Activated T-cell treated with anti-CD3 and anti-CD28 coated beads, Interleukin-2, amount 50 U/mL, for 24 hours (primary cell): ENCODE data around the gene KCNG3.
A peak's percentile ranks its signal among the peaks of the same experiment; 100 is the strongest.

ENCODE experiments used
- DNase-seq: peaks from one replicate; pipeline ENCODE4 v3.0.0-alpha.2; 2020
- H3K27ac Mint-ChIP-seq: 2 replicates; pipeline ENCODE4 v1.8.0; 2020; ENCODE audit warnings: mild to moderate bottlenecking, mixed read lengths
- H3K27me3 Mint-ChIP-seq: 2 replicates; pipeline ENCODE4 v1.8.0; 2020; ENCODE audit warnings: mixed read lengths
- H3K36me3 Mint-ChIP-seq: 2 replicates; pipeline ENCODE4 v1.8.0; 2020; ENCODE audit warnings: low read depth, mixed read lengths
- H3K4me1 Mint-ChIP-seq: 2 replicates; pipeline ENCODE4 v1.8.0; 2020; ENCODE audit warnings: low read depth, mixed read lengths
- H3K4me3 Mint-ChIP-seq: 2 replicates; pipeline ENCODE4 v1.8.0; 2020; ENCODE audit warnings: mild to moderate bottlenecking, moderate library complexity, mixed read lengths
- H3K9me3 Mint-ChIP-seq: 2 replicates; pipeline ENCODE4 v1.8.0; 2020; ENCODE audit warnings: mixed read lengths

KCNG3 gene, protein sequence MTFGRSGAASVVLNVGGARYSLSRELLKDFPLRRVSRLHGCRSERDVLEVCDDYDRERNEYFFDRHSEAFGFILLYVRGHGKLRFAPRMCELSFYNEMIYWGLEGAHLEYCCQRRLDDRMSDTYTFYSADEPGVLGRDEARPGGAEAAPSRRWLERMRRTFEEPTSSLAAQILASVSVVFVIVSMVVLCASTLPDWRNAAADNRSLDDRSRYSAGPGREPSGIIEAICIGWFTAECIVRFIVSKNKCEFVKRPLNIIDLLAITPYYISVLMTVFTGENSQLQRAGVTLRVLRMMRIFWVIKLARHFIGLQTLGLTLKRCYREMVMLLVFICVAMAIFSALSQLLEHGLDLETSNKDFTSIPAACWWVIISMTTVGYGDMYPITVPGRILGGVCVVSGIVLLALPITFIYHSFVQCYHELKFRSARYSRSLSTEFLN

DNA sequence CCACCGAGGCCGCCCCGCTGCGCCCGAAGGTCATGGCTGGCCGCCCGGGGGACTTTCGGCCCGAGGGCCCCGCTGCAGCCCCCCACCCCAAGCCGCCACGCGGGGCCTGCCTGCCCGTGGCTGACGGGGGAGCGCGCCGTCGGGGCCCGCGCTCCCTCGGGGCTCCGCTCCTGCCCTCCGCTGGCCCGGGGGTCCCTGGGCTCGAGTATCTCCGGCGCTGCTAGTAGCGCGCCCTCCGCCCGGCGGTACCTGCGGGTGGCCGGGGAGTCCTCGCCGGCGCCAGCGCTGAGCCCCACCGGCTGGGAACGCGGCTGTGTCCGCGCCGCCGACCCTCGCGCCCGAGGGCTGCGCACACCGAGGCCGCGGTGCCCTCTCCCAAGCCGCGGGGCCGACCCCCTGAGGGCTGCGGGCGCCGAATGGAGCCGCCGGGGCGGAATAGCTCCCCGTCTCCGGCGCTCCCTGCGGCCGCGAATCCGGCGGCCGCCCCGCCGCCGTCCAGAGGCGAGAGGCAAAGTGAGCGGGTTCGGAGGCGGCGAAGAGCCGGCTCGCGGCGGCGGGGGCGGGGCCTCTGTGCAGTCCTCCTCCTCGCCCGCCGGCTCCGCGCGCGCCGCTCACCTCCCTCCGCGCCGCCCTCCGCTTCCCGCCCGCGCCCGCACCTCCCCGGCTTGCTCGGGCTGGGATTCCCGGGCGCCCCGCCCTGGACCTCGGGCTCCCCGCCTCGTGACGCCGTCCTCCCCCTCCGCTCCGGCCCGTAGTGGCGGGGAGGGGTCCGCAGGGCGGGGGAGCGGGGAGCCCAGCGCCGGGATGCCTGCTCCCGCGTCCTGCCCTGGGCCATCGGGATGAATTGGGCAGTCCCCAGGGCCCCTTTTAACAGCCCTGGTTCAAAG lies at the start of gene KCNG3:
TSS of gene KCNG3 (minus strand) at position 515 of the 887 bp plus-strand sequence. CDS start at position 34, 481 bp downstream.
- Mint-ChIP-seq H3K27me3 (peaks cover 28% of the 10 kb centered on the region), H3K9me3 (no peaks in the 10 kb centered on the region), H3K4me1 (peaks cover 17% of the 10 kb centered on the region), H3K36me3 (no peaks in the 10 kb centered on the region), H3K4me3 (peak within 1 kb of the TSS; percentile 82), H3K27ac (peak within 1 kb of the TSS; percentile 84)
- peak; percentile 80 for DNase-seq

DNA sequence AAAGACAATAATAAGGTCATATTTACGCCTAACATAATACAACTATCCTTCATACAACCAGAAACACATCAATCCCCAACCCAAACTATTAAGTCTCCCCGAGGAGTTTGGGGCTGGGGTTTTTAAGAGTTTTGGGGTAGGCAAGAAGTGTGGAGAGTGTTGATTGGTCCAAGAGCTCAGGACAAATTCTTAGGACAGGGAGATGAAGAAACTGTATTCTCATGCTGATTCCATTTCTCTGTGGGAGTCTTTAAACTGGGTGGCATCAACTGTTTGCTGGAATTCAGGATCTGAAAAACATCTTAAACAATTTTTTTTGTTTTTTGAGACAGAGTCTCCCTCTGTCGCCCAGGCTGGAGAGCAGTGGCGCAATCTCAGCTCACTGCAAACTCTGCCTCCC lies 49.1 kb upstream of the KCNG3 start:
- no peak for DNase-seq
- Mint-ChIP-seq H3K9me3 (peaks cover 3% of the 10 kb centered on the region), H3K36me3 (no peaks in the 10 kb centered on the region), H3K4me1 (peaks cover 5% of the 10 kb centered on the region), H3K27ac (no peak overlapping the region), H3K4me3 (no peak overlapping the region), H3K27me3 (no peaks in the 10 kb centered on the region)

DNA sequence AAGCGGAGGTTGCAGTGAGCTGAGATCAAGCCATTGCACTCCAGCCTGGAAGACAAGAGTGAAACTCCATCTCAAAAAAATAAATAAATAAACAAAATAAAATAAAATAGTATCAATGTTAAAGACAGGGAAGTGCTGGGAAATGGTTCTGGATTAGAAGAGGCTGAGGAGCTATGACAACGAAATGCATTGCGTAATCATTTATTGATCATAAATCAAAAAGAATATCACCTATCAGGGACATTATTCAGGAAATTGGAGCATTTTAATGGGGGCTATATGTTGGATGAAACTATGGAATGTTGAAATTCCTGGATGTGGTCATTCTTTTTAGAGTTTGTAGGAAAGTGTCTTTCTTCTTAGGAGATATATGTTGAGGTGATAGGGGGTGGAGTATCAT lies 43.7 kb upstream of the KCNG3 start:
- Mint-ChIP-seq H3K27ac (no peak overlapping the region), H3K27me3 (no peaks in the 10 kb centered on the region), H3K4me3 (no peak overlapping the region), H3K4me1 (no peaks in the 10 kb centered on the region), H3K9me3 (peaks cover 3% of the 10 kb centered on the region), H3K36me3 (no peaks in the 10 kb centered on the region)
- no peak for DNase-seq

DNA sequence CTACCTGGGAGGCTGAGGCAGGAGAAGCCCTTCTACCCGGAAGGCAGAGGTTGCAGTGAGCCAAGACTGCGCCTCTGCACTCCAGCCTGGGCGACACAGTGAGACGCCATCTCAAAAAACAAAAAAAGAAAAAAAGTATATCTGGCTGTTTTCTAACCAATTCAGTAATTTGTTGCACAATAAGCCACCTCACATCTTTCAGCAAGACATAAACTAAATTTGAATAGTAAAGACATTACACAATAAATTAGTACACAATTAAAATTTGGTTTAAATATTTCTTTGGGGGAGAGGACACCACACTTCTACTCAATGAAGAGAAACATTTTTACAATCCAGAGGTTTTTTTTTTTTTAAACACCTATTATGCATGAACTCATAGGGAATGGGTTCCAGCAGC lies 38.6 kb upstream of the KCNG3 start:
- Mint-ChIP-seq H3K4me1 (no peaks in the 10 kb centered on the region), H3K27ac (no peak overlapping the region), H3K27me3 (no peaks in the 10 kb centered on the region), H3K36me3 (no peaks in the 10 kb centered on the region), H3K9me3 (no peaks in the 10 kb centered on the region), H3K4me3 (no peak overlapping the region)
- DNase-seq, result no peak

DNA sequence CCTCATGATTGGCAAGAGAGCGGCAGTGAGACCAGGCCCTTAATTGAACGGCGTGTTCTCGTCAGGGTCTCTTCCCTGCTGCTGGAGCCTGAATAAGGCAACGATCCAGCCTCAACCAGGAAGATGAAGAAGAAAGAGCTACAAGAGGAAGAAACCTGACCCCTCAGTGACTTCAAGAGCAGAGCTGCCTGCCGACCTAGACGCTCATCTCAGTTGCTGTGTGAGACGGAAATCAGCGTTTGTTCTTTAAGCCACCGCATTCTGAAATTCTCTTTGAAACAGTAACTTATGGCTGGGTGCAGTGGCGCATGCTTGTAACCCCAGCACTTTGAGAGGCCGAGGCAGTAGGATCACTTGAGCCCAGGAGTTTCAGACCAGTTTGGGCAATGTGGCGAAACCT lies 29.6 kb upstream of the KCNG3 start:
- H3K27ac Mint-ChIP-seq, result peak overlapping the region; percentile 32
- no peaks in the 10 kb centered on the region for H3K9me3 Mint-ChIP-seq
- H3K4me3 Mint-ChIP-seq, result no peak overlapping the region
- H3K27me3 Mint-ChIP-seq, result no peaks in the 10 kb centered on the region
- no peaks in the 10 kb centered on the region for H3K36me3 Mint-ChIP-seq
- no peak for DNase-seq
- H3K4me1 Mint-ChIP-seq, result peaks cover 8% of the 10 kb centered on the region

DNA sequence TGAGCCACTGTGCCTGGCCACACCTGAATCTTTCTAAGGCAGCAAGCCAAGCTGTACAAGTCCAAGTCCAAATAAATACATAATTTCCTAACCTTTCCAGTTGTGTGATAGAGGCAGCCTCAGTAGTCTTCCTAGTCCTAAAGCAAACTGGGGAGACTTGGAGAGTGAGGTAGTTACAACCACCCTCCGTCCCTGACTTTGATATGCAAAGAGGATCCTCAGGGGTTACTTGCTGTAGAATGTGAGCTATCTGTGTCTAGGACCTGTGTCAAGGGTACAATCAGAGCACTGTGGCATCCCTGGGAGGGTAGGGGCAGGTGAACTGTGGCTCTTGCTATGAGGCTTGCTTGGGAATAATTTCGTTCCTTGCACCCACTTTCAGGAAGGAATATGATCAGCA lies 28.3 kb upstream of the KCNG3 start:
- no peak for DNase-seq
- Mint-ChIP-seq H3K9me3 (no peaks in the 10 kb centered on the region), H3K27me3 (no peaks in the 10 kb centered on the region), H3K36me3 (no peaks in the 10 kb centered on the region), H3K27ac (no peak overlapping the region), H3K4me1 (peaks cover 8% of the 10 kb centered on the region), H3K4me3 (no peak overlapping the region)

DNA sequence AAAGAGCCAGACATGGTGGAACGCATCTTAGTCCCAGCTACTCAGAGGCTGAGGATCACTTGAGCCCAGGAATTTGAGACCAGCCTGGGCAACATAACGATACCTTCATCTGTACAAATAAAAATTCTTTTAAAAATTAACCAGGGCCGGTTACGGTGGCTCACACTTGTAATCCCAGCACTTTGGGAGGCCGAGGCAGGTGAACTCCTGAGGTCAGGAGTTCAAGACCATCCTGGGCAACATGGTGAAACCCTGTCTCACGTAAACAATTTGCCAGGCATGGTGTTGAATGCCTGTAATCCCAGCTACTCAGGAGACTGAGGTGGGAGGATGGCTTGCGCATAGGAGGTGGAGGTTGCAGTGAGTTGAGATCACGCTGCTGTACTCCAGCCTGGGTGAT lies 25.8 kb upstream of the KCNG3 start:
- no peaks in the 10 kb centered on the region for H3K27me3 Mint-ChIP-seq
- no peaks in the 10 kb centered on the region for H3K36me3 Mint-ChIP-seq
- H3K4me1 Mint-ChIP-seq, result peaks cover 8% of the 10 kb centered on the region
- H3K27ac Mint-ChIP-seq, result no peak overlapping the region
- no peaks in the 10 kb centered on the region for H3K9me3 Mint-ChIP-seq
- DNase-seq, result no peak
- H3K4me3 Mint-ChIP-seq, result no peak overlapping the region

DNA sequence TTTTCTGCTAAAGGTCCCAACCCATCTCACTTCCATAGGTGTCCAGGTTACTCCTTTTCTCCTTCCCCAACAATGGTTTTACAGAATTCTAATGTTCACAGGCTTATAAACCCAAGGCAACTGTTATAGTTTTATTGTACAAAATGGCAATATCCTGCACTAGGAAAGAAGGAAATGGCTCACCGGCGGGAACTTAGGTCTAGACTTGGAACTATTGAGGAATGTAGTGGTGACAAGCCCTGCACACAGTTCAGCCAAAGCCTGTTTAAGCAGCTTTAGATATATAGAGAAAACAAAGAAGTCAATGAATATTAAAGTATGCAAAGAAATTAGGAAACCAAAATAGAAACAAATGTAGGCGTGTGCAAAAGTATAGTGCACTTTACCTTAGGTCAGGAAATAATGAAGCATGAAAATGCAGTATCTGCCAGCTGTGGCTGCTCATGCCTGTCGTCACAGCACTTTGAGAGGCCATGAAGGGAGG lies 22.7 kb upstream of the KCNG3 start:
- no peak overlapping the region for H3K27ac Mint-ChIP-seq
- no peaks in the 10 kb centered on the region for H3K9me3 Mint-ChIP-seq
- no peaks in the 10 kb centered on the region for H3K27me3 Mint-ChIP-seq
- H3K4me1 Mint-ChIP-seq, result no peaks in the 10 kb centered on the region
- H3K4me3 Mint-ChIP-seq, result no peak overlapping the region
- no peak for DNase-seq
- no peaks in the 10 kb centered on the region for H3K36me3 Mint-ChIP-seq

DNA sequence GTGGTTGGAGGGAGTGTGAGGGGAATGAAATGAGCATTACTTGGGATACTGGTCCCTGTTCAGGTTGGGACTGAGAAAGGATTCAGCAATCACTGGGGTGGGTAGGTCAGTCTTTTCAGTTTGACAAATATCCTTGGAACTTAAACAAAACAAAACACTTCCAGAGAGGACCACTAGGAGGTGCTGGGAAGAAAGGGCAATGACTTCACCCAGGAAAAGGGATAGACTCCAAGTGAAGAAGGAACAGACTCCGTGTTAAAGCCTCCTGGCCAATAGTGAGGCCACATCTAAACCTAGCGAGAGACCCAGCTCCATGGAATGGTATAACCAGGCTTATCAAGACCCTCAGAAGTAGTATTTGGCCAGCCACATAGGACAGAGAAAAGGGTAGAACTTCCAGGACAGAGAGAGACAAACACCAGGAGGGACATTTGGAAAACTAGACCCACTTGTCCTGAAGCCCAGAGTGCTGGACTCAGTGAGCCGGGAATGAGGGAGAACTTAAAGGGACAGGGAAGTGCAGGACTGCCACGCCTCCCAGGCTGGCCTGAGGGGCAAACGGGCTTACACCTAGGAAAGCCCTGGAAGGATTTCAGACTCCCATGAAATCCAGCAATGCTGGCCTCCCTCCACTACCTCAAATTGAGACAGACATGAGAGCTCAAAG lies 19.6 kb upstream of the KCNG3 start:
- Mint-ChIP-seq H3K36me3 (no peaks in the 10 kb centered on the region), H3K4me1 (peaks cover 8% of the 10 kb centered on the region), H3K27me3 (no peaks in the 10 kb centered on the region), H3K27ac (no peak overlapping the region), H3K4me3 (no peak overlapping the region), H3K9me3 (no peaks in the 10 kb centered on the region)
- no peak for DNase-seq

DNA sequence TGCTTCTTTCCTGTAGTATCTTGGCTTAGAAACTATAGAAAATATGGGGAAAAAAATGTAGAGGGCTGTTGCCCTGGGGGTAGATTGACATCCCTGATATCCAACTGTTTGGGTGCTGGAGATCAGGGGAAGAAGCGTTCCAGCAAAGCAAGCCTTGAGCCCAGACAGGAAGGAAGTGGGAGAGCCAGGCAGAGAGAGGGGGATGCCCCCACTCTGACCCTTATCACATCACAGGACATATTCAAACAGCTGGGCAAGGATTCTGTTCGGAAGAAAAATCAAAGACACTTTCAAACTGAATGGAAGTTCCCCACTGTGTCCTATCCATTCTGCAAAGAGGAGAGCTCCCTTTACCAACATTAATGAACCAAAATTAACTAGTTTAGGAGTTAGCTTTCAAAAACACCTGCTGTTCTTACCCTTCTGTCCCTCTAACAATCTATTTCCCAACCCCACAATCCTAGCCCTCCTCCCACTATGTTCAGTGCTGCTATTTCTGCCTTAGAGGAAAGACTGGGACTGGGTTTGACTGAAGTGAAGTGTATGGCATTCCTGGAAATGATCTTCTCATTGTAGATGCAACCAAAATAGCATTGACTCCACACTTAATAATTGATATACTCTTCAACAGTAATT lies 16.9 kb upstream of the KCNG3 start:
- Mint-ChIP-seq H3K36me3 (no peaks in the 10 kb centered on the region), H3K4me1 (peaks cover 8% of the 10 kb centered on the region), H3K27me3 (no peaks in the 10 kb centered on the region), H3K4me3 (no peak overlapping the region), H3K9me3 (no peaks in the 10 kb centered on the region), H3K27ac (no peak overlapping the region)
- DNase-seq, result no peak

DNA sequence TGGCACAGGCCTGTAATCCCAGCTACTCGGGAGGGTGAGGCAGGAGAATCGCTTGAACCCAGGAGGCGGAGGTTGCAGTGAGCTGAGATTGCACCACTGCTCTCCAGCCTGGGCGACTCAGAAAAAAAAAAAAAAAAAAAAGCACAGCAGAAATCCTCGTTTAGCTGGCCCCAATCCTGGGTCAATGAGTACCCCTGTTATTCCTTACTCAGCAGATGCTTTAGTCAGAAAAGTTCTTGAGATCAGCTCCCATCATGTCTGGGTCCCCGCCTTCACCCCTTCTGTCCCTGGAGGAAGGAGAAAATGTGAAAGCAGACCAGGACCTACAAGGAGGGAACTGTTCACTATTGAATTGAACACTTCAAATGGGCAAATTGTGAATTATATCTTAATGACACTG lies 16.4 kb upstream of the KCNG3 start:
- Mint-ChIP-seq H3K4me3 (no peak overlapping the region), H3K27me3 (no peaks in the 10 kb centered on the region), H3K4me1 (peaks cover 12% of the 10 kb centered on the region), H3K9me3 (no peaks in the 10 kb centered on the region), H3K27ac (no peak overlapping the region), H3K36me3 (no peaks in the 10 kb centered on the region)
- no peak for DNase-seq

DNA sequence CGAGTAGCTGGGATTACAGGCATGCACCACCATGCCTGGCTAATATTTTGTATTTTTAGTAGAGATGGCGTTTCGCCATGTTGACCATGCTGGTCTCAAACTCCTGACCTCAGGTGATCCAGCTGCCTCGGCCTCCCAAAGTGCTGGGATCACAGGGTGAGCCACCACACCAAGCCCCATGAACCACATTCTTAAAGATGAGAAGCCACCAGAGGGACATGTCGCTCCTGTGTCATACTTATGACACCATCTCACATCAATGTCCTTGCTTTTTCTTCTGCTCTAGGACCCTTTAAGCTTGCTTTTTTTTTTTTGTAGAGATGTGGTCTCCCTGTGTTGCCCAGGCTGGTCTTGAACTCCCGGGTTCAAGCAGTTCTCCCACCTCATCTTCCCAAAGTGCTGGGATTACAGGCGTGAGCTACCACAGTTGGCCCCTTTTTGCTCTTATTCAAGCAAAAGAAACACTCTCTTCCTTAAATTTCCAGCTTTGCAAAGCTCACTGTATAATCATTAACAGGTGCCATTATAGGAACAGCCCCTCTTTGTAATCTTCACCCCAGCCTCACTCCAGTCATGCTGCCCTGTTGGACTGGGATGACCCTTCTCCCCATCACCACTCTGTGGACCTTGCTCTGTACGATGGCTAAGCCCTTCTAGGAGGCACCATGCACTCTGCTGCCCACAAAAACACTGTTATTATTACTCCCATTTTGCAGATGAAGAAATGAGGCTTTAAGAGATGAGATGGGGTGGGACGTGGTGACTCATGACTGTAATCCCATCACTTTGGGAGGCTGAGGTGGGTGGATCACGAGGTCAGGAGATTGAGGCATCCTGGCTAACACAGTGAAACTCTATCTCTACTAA lies 10.8 kb upstream of the KCNG3 start:
- Mint-ChIP-seq H3K27ac (no peak overlapping the region), H3K4me1 (peaks cover 5% of the 10 kb centered on the region), H3K36me3 (no peaks in the 10 kb centered on the region), H3K27me3 (peaks cover 3% of the 10 kb centered on the region), H3K9me3 (no peaks in the 10 kb centered on the region), H3K4me3 (no peak overlapping the region)
- no peak for DNase-seq

DNA sequence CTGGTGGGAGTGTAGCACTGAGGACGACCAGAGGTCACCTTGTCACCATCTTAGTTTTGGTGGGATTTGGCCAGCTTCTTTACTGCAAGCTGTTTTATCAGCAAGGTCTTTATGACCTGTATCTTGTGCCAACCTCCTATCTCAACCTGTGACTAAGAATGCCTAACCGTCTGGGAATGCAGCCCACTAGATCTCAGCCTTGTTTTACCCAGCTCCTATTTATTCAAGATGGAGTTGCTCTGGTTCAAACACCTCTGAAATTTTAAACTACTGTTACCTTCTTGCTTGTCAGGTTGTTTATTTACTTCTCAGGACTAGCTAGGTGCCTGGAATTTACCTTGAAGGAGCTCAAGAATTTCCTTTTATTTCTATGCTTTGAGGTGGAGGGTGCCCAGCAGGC lies 9.5 kb upstream of the KCNG3 start:
- no peak overlapping the region for H3K27ac Mint-ChIP-seq
- no peak overlapping the region for H3K4me3 Mint-ChIP-seq
- DNase-seq, result no peak
- peaks cover 3% of the 10 kb centered on the region for H3K27me3 Mint-ChIP-seq
- H3K36me3 Mint-ChIP-seq, result no peaks in the 10 kb centered on the region
- peaks cover 5% of the 10 kb centered on the region for H3K4me1 Mint-ChIP-seq
- no peaks in the 10 kb centered on the region for H3K9me3 Mint-ChIP-seq
